GM19463 (cell line): ENCODE measurements around the gene SCUBE3.

Experiments used
- ATAC-seq: cut with Tn5 transposase; IDR thresholded peaks from one replicate; pipeline ENCODE4 v1.9.1; 2021; ENCODE audit warnings: mild to moderate bottlenecking, moderate library complexity; ENCODE audit not compliant: unreplicated experiment

The SCUBE3 gene

GRCh38 chr6:35181308-35181932 is 32.3 kb upstream of the SCUBE3 start:
- ATAC-seq: no peak

GRCh38 chr6:35181933-35182612 is 31.7 kb upstream of the SCUBE3 start:
- no peak for ATAC-seq

- ATAC-seq: no peak
Observed at GRCh38 chr6:35183281-35183680, 30.5 kb upstream of the SCUBE3 start.

GRCh38 chr6:35183935-35184334 is 29.8 kb upstream of the SCUBE3 start:
- ATAC-seq: no peak

- no peak for ATAC-seq
Observed at GRCh38 chr6:35184580-35185301, 29.0 kb upstream of the SCUBE3 start.

- ATAC-seq: no peak
Observed at GRCh38 chr6:35185302-35185681, 28.5 kb upstream of the SCUBE3 start.

GRCh38 chr6:35185971-35186370 is 27.8 kb upstream of the SCUBE3 start:
- no peak for ATAC-seq

- no peak for ATAC-seq
Observed at GRCh38 chr6:35186571-35186970, 27.2 kb upstream of the SCUBE3 start.

GRCh38 chr6:35188886-35189285 is 24.9 kb upstream of the SCUBE3 start:
- ATAC-seq: no peak

GRCh38 chr6:35190306-35190705 is 23.4 kb upstream of the SCUBE3 start:
- no peak for ATAC-seq

GRCh38 chr6:35191889-35192288 is 21.9 kb upstream of the SCUBE3 start:
- ATAC-seq: no peak

GRCh38 chr6:35192301-35192860 is 21.4 kb upstream of the SCUBE3 start:
- ATAC-seq: no peak

- no peak for ATAC-seq
Observed at GRCh38 chr6:35194390-35194789, 19.4 kb upstream of the SCUBE3 start.

GRCh38 chr6:35195120-35195780 is 18.5 kb upstream of the SCUBE3 start:
- no peak for ATAC-seq

- ATAC-seq: no peak
Observed at GRCh38 chr6:35197196-35197595, 16.6 kb upstream of the SCUBE3 start.

GRCh38 chr6:35199866-35200265 is 13.9 kb upstream of the SCUBE3 start:
- ATAC-seq: no peak

- no peak for ATAC-seq
Observed at GRCh38 chr6:35202066-35202546, 11.7 kb upstream of the SCUBE3 start.

GRCh38 chr6:35203152-35203670 is 10.5 kb upstream of the SCUBE3 start:
- no peak for ATAC-seq

- no peak for ATAC-seq
Observed at GRCh38 chr6:35203680-35204079, 10.1 kb upstream of the SCUBE3 start.

- ATAC-seq: no peak
Observed at GRCh38 chr6:35206346-35206745, 7.4 kb upstream of the SCUBE3 start.

GRCh38 chr6:35208419-35208818 is 5.3 kb upstream of the SCUBE3 start:
- no peak for ATAC-seq
